Nephron progenitor cell (in vitro differentiated cells): ENCODE results near the gene GGN.
"Not testable (repeated sequence)": the region's sequence is repeated elsewhere in the genome, so short reads cannot be mapped to it uniquely, and the experiment has no call there.

Experiments used
- DNase-seq: peaks from one replicate; pipeline ENCODE4 v3.0.0; 2021
- H3K27ac Mint-ChIP-seq: 2 replicates; pipeline ENCODE4 v1.8.0; 2021; ENCODE audit warnings: mild to moderate bottlenecking, moderate library complexity, mixed read lengths
- H3K27me3 Mint-ChIP-seq: 2 replicates; pipeline ENCODE4 v1.8.0; 2021; ENCODE audit warnings: mild to moderate bottlenecking, low read depth, mixed read lengths; ENCODE audit not compliant: poor library complexity
- H3K36me3 Mint-ChIP-seq: 2 replicates; pipeline ENCODE4 v1.8.0; 2021; ENCODE audit warnings: low read depth, mixed read lengths
- H3K4me1 Mint-ChIP-seq: 2 replicates; pipeline ENCODE4 v1.8.0; 2021; ENCODE audit warnings: mixed read lengths
- H3K4me3 Mint-ChIP-seq: 2 replicates; pipeline ENCODE4 v1.8.0; 2021; ENCODE audit warnings: mild to moderate bottlenecking, moderate library complexity, mixed read lengths
- H3K9me3 Mint-ChIP-seq: 2 replicates; pipeline ENCODE4 v1.8.0; 2021; ENCODE audit warnings: mild to moderate bottlenecking, moderate library complexity, mixed read lengths
- TF ChIP-seq, protein P1 (sequence below): fragments of 200-600 bp; sonication (generic); IDR thresholded peaks from 2 replicates; pipeline ENCODE4 v1.5.0; 2021; ENCODE audit warnings: antibody characterized with exemption

GGN gene

DNA sequence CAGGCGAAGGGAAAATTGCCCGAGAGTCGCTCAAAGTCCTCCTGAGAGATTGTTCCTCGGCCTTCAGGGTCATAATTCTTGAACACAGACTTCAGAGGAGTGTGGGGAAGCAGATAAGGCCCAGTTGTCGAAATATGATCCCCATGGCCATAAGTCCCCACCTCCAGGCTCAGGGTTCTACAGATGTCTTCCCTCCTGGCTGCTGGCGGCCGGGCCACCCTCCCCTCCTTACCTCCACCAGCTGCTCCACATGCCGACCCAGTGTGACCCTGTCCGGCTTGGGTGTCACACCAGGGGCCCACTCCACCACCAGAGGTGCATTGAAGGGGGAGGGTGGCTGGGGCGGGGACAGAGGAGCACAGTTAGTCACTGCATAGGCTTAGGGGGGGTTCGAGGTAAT is 25.1 kb upstream of the GGN start:
- Mint-ChIP-seq H3K27me3 (peaks cover 15% of the 10 kb centered on the region), H3K4me3 (no peak overlapping the region), H3K27ac (no peak overlapping the region), H3K36me3 (peaks cover 5% of the 10 kb centered on the region), H3K9me3 (no peaks in the 10 kb centered on the region), H3K4me1 (peaks cover 31% of the 10 kb centered on the region)
- TF ChIP-seq, protein P1, sequence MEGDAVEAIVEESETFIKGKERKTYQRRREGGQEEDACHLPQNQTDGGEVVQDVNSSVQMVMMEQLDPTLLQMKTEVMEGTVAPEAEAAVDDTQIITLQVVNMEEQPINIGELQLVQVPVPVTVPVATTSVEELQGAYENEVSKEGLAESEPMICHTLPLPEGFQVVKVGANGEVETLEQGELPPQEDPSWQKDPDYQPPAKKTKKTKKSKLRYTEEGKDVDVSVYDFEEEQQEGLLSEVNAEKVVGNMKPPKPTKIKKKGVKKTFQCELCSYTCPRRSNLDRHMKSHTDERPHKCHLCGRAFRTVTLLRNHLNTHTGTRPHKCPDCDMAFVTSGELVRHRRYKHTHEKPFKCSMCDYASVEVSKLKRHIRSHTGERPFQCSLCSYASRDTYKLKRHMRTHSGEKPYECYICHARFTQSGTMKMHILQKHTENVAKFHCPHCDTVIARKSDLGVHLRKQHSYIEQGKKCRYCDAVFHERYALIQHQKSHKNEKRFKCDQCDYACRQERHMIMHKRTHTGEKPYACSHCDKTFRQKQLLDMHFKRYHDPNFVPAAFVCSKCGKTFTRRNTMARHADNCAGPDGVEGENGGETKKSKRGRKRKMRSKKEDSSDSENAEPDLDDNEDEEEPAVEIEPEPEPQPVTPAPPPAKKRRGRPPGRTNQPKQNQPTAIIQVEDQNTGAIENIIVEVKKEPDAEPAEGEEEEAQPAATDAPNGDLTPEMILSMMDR, result no peak
- DNase-seq, result no peak

GRCh38 chr19:38412491-38412890 is 24.7 kb upstream of the GGN start:
- DNase-seq, result no peak
- Mint-ChIP-seq H3K36me3 (peaks cover 5% of the 10 kb centered on the region), H3K27me3 (peaks cover 11% of the 10 kb centered on the region), H3K9me3 (no peaks in the 10 kb centered on the region), H3K4me3 (no peak overlapping the region), H3K27ac (no peak overlapping the region), H3K4me1 (peaks cover 27% of the 10 kb centered on the region)
- TF ChIP-seq, protein P1, result no peak

- not testable (repeated sequence) for DNase-seq, H3K36me3 Mint-ChIP-seq, H3K4me3 Mint-ChIP-seq, H3K27me3 Mint-ChIP-seq, H3K9me3 Mint-ChIP-seq
- Mint-ChIP-seq H3K4me1 (peaks cover 21% of the 10 kb centered on the region), H3K27ac (peak overlapping the region; percentile 81)
Measured at GRCh38 chr19:38411898-38412297, 24.1 kb upstream of the GGN start.

GRCh38 chr19:38411041-38411712 is 23.3 kb upstream of the GGN start:
- TF ChIP-seq, protein P1, result no peak
- H3K27ac Mint-ChIP-seq, result no peak overlapping the region
- peaks cover 11% of the 10 kb centered on the region for H3K36me3 Mint-ChIP-seq
- H3K4me3 Mint-ChIP-seq, result no peak overlapping the region
- DNase-seq, result no peak
- no peaks in the 10 kb centered on the region for H3K27me3 Mint-ChIP-seq
- H3K4me1 Mint-ChIP-seq, result peaks cover 16% of the 10 kb centered on the region
- H3K9me3 Mint-ChIP-seq, result no peaks in the 10 kb centered on the region

DNA sequence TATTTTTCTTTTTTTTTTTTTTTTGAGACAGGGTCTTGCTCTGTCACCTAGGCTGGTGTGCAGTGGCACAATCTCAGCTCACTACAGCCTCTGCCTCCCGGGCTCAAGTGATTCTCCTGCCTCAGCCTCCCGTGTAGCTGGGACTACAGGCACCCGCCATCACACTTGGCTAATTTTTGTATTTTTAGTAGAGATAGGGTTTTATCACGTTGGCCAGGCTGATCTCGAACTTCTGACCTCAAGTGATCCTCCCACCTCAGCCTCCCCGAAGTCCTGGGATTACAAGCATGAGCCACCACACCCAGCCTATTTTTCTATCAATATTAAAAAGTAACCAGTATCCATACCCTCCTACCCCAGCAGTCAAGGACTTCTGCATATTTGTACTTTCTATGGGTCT is 22.6 kb upstream of the GGN start:
- Mint-ChIP-seq H3K4me1 (peaks cover 18% of the 10 kb centered on the region), H3K36me3 (peaks cover 11% of the 10 kb centered on the region)
- not testable (repeated sequence) for DNase-seq, H3K27me3 Mint-ChIP-seq, H3K4me3 Mint-ChIP-seq, H3K27ac Mint-ChIP-seq, H3K9me3 Mint-ChIP-seq

- Mint-ChIP-seq H3K9me3 (no peaks in the 10 kb centered on the region), H3K27me3 (peaks cover 3% of the 10 kb centered on the region), H3K36me3 (peaks cover 11% of the 10 kb centered on the region), H3K4me3 (no peak overlapping the region), H3K4me1 (peaks cover 23% of the 10 kb centered on the region), H3K27ac (no peak overlapping the region)
- no peak for DNase-seq
- TF ChIP-seq, protein P1, result no peak
Measured at GRCh38 chr19:38409631-38410133, 21.8 kb upstream of the GGN start.

GRCh38 chr19:38405276-38405675 is 17.4 kb upstream of the GGN start:
- Mint-ChIP-seq H3K4me1 (peaks cover 7% of the 10 kb centered on the region), H3K27me3 (peaks cover 13% of the 10 kb centered on the region), H3K9me3 (no peaks in the 10 kb centered on the region), H3K4me3 (peak overlapping the region; percentile 54), H3K27ac (peak overlapping the region; percentile 39), H3K36me3 (peaks cover 11% of the 10 kb centered on the region)
- TF ChIP-seq, protein P1, result no peak
- no peak for DNase-seq
